Measurements from ENCODE around the gene PPIB. TPM values are rescaled to one million over a fixed set of nuclear protein-coding genes. Genes with fewer than 3 reads are reported as not detected.

Gene PPIB
- total RNA-seq, 1 donor: 811 TPM

Small RNA genes within 50 kb of the gene (small RNA-seq; reads per million reads assigned to genes)
- gene RF00019: not detected

Other genes starting within 250 kb of the PPIB start
- 3.7 and 4.2 TPM in 2 replicates for gene DAPK2, start 116.5 kb downstream of the PPIB start, total RNA-seq (ENCODE audit: low replicate concordance)
- 57.5 and 67.7 TPM in 2 replicates for gene CIAO2A, start 69.2 kb downstream of the PPIB start, total RNA-seq (ENCODE audit: low replicate concordance)
- gene SNX1, start 67.0 kb downstream of the PPIB start, total RNA-seq (ENCODE audit: low replicate concordance): 37.0 and 55.0 TPM in 2 replicates
- gene SNX22, start 11.3 kb downstream of the PPIB start, total RNA-seq (ENCODE audit: low replicate concordance): 0.18 and 0.41 TPM in 2 replicates
- 13.8 and 22.0 TPM in 2 replicates for gene CSNK1G1, start 193.2 kb upstream of the PPIB start, total RNA-seq (ENCODE audit: low replicate concordance)
- gene PCLAF, start 218.4 kb upstream of the PPIB start, total RNA-seq (ENCODE audit: low replicate concordance): 6.6 and 56.7 TPM in 2 replicates
- gene TRIP4, start 224.8 kb upstream of the PPIB start, total RNA-seq (ENCODE audit: low replicate concordance): 11.8 and 25.8 TPM in 2 replicates